GM19395 (cell line): ENCODE data around the gene RHEX.

ENCODE experiments used
- ATAC-seq: cut with Tn5 transposase; IDR thresholded peaks from one replicate; pipeline ENCODE4 v1.9.1; 2021; ENCODE audit warnings: mild to moderate bottlenecking, moderate library complexity; ENCODE audit not compliant: unreplicated experiment

The RHEX gene

GRCh38 chr1:206114692-206115640 is 62.0 kb downstream of the RHEX start:
- ATAC-seq = no peak

DNA sequence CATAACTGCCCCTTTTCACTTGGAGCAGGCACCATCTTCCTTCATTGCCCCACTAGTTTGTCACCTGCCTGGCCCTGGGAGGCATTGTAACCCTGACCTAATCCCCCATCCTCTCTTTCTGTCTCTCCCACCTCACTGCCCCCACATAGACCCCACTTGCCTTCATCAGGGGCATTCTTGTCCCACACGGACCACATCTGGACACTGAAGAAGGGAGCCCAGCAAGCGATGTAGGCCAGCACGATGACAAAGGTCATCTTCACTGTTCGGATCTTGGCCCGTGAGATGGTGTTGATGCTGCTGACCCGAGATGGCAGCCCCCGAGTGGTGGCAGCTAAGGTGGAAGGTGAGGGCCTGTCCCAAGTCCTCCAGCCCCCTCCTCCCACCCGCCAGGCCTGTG is 62.8 kb downstream of the RHEX start:
- no peak for ATAC-seq

- no peak for ATAC-seq
Observed at GRCh38 chr1:206116191-206116872, 63.4 kb downstream of the RHEX start.

- ATAC-seq = no peak
Observed at GRCh38 chr1:206116873-206117150, 63.8 kb downstream of the RHEX start.

DNA sequence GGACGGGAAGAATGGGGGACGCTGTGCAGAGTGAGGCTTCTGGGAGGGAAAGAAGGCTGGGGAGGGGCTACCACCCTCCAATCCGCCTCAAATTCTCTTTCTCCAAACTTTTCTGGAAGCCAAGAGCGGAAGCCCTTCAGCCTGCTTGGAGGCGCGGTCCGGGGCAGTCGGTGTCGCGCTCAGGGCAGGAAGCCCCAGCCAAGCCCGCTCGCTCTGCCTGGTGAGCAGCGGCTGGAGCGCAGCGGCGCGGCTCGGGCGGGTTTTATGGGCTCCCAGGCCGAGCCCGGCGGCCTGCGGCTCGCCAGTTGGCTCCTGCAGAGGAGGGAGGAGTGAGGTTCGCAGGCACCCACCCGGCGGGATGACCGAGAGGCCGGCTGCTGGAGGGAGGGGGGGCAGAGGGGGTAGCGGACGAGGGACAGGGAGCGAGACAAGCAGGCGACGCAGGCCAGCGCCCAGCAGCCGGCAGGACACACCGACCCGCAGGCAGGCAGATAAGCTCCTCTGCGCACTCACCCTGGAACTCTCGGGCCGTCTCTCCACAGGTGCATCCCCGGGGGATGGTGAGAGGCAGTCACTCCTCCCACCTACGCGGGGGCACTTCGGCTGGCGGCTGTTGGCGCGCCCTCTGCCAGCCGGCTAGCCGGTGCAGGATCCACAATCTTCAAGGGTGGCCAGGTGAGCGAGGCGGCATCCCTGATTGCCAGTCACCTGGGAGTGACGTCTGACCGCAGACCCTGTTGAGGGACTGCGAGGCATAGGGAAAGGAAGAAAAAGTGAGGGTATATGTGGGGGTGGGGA is 64.4 kb downstream of the RHEX start, which contains the start of gene AVPR1B:
Gene AVPR1B (minus strand): TSS at position 238 of the 798 bp plus-strand sequence. CDS start 498 bp downstream, outside the sequence.
- ATAC-seq = no peak

DNA sequence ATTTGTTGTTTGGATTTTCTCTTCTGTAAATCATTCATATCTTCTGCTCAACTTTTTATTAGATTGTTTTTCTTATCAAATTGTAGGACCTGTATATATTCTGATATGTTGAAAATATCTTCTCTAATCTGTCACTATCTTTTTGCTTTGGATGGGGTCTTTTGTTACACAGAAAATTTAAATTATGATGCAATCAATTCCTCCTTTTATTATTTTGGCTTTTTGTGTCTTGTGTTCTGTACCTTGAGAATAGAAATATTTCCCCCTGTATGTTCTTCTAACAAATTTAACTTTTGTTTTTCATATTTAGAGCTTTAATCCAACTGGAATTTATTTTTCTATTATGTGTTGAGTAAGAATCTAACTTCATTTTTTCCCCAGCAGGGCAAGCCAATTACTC is 67.4 kb downstream of the RHEX start:
- ATAC-seq = no peak

- no peak for ATAC-seq
Observed at GRCh38 chr1:206121269-206121668, 68.3 kb downstream of the RHEX start.

GRCh38 chr1:206122686-206123085 is 69.7 kb downstream of the RHEX start:
- ATAC-seq = no peak

DNA sequence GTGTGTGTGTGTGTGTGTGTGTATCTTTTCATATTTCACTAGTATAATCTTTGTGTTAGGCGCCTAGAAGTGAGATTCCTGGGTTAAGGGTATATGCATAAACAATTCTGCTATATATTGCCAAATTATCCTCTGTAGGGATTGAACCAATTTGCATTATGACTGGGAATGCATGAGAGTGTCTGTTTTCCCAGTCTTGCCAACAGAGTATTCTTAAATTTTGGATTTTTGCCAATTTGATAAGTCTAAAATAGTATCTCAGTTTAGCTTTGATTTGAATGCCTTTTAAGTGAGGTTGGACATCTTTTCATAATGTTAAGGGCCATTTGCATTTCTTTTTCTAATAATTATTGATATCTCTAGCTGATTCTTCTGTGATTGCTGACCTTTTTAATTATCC is 72.4 kb downstream of the RHEX start:
- no peak for ATAC-seq

GRCh38 chr1:206127336-206127735 is 74.4 kb downstream of the RHEX start:
- ATAC-seq = no peak

GRCh38 chr1:206128196-206128595 is 75.2 kb downstream of the RHEX start:
- ATAC-seq = no peak

GRCh38 chr1:206131037-206131436 is 78.1 kb downstream of the RHEX start:
- no peak for ATAC-seq

GRCh38 chr1:206133751-206134415 is 80.9 kb downstream of the RHEX start:
- no peak for ATAC-seq

DNA sequence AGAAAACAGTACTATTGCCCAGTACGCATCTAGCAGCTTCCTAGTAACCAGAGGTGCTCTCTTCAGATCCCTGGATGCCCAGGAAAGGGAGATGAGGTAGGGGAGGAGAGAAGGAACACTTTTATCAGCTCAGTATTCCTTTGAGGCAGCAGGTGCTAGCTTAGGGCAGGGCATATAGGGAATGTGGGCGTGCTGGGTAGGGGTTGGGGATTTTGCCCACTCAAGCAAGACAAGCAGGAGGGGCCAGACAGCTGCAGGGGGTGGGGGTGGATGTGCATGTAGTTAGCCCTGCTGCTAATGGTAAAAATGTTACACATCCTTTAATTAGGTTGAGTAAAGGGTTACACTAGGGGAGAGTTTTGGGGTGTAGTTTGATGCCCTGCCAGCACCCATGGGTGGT is 82.3 kb downstream of the RHEX start:
- ATAC-seq = no peak

GRCh38 chr1:206136241-206136640 is 83.3 kb downstream of the RHEX start:
- no peak for ATAC-seq

DNA sequence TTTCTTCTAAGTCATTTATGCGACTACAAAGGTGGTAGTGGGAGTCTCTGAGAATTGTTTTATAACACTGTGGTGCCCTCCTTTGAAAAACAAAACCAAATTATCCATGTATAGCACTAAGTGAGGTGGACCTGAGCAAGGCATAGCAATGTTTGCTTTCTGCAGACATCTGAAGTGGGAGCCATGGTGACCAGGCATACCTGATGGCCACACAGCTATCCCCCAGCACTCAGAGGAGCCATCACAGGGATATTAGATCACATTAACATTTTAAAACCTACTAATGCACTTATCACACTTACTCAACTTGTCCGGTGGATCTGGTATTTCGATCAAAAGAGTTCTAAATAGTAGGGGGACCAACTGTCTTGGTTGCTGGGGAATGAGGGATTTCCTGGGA is 89.0 kb downstream of the RHEX start:
- no peak for ATAC-seq

DNA sequence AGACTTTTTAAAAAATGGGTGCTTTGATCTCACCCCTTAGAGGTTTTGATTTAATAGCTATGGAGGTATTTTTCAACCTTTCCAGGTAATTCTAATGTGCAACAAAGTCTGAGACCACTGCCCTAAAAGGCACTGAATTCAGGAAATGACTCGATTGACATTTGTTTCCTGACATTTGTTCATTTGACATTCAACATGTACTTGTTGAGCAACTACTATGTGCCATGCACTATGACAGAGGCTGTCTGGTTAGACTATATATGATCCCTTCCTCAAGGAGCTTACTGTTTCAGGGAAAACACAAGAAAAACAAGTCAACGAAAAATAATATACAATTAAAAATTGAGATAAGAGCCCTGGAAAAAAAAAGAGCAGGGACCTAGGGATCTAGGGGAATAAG is 89.8 kb downstream of the RHEX start:
- ATAC-seq = no peak

- ATAC-seq = no peak
Observed at GRCh38 chr1:206143537-206144172, 90.7 kb downstream of the RHEX start.

- ATAC-seq = no peak
Observed at GRCh38 chr1:206144605-206145004, 91.6 kb downstream of the RHEX start.

- ATAC-seq = no peak
Observed at GRCh38 chr1:206145771-206146290, 92.9 kb downstream of the RHEX start.
